Renal cortex interstitium (tissue), 11 donors: ENCODE measurements around the gene NR1I3. TPM values are rescaled to one million over a fixed set of nuclear protein-coding genes. Genes with fewer than 3 reads are reported as not detected.
A peak's percentile ranks its signal among the peaks of the same experiment; 100 is the strongest.
"Not testable (repeated sequence)": the region's sequence is repeated elsewhere in the genome, so short reads cannot be mapped to it uniquely, and the experiment has no call there.

Experiments used
- DNase-seq, 11 donors: peaks; one replicate each; pipeline ENCODE4 v3.0.0-alpha.2; 2013; ENCODE audit warnings: low read depth in 9 of 11, low spot score in 4 of 11; ENCODE audit errors: extremely low read depth in 1 of 11
- polyA plus RNA-seq, 3 donors: library from polyadenylated mRNA; unstranded; fragments of 120-200 nt; gene quantifications; one replicate each; pipeline ENCODE4 v1.2.1, GENCODE V29; 2013; ENCODE audit not compliant: insufficient read length in 3 of 3

NR1I3 gene
- polyA plus RNA-seq, 3 donors, result 3.1 to 3.7 (median 3.4) TPM

- DNase-seq, result not testable (repeated sequence)
These were observed 18.0 kb upstream of the NR1I3 start for GRCh38 chr1:161255955-161256520.

- DNase-seq, result not testable (repeated sequence)
These were observed 17.3 kb upstream of the NR1I3 start for GRCh38 chr1:161255302-161255701.

GRCh38 chr1:161251579-161251978 is 13.6 kb upstream of the NR1I3 start:
- DNase-seq, result no peak

- DNase-seq, result no peak
These were observed 12.8 kb upstream of the NR1I3 start for GRCh38 chr1:161250829-161251228.

- DNase-seq, result not testable (repeated sequence)
These were observed 12.1 kb upstream of the NR1I3 start for GRCh38 chr1:161250100-161250499.

GRCh38 chr1:161244888-161245287 is 6.9 kb upstream of the NR1I3 start:
- DNase-seq, result no peak

- no peak for DNase-seq
These were observed 4.3 kb upstream of the NR1I3 start for GRCh38 chr1:161242313-161242712.

- no peak for DNase-seq
These were observed 3.7 kb upstream of the NR1I3 start for GRCh38 chr1:161241682-161242081.

GRCh38 chr1:161235957-161236775 is 1.8 kb downstream of the NR1I3 start:
- DNase-seq, result no peak

- DNase-seq, result no peak
These were observed 4.9 kb downstream of the NR1I3 start for GRCh38 chr1:161233102-161233501.

- DNase-seq, result no peak
These were observed 7.2 kb downstream of the NR1I3 start for GRCh38 chr1:161230762-161231161.

- no peak for DNase-seq
These were observed 8.1 kb downstream of the NR1I3 start for GRCh38 chr1:161229896-161230295.

GRCh38 chr1:161228032-161228431 is 10.0 kb downstream of the NR1I3 start:
- DNase-seq, result no peak

GRCh38 chr1:161227196-161227871 is 10.7 kb downstream of the NR1I3 start:
- DNase-seq, result peak in 9 of 11 donors; percentile 52 to 74 (median 67)

GRCh38 chr1:161226759-161227158 is 11.2 kb downstream of the NR1I3 start:
- DNase-seq, result no peak

- no peak for DNase-seq
These were observed 11.7 kb downstream of the NR1I3 start for GRCh38 chr1:161226320-161226711.

GRCh38 chr1:161225534-161226319 is 12.3 kb downstream of the NR1I3 start, which contains the start of gene TOMM40L:
TOMM40L (plus strand) TSS chr1:161226060; CDS start chr1:161226490, 430 bp downstream.
- peak; percentile 85 to 97 (median 93) for DNase-seq

GRCh38 chr1:161225178-161225533 is 12.8 kb downstream of the NR1I3 start:
- no peak for DNase-seq

- DNase-seq, result not testable (repeated sequence)
These were observed 13.3 kb downstream of the NR1I3 start for GRCh38 chr1:161224695-161225087.
